NCI-H526 treated with DMSO at 0.1 percent for 48 hours (cell line): ENCODE results near the gene SRGAP1.
"Not testable (repeated sequence)": the region's sequence is repeated elsewhere in the genome, so short reads cannot be mapped to it uniquely, and the experiment has no call there.

ENCODE experiments used
- DNase-seq: peaks from one replicate; lab custom pipeline; 2025; lab: John Stamatoyannopoulos, UW

Gene SRGAP1

GRCh38 chr12:64009321-64010068, 165.0 kb downstream of the SRGAP1 start:
- no peak for DNase-seq

GRCh38 chr12:64010069-64010686, 165.7 kb downstream of the SRGAP1 start:
- no peak for DNase-seq

- DNase-seq = no peak
These were observed 172.0 kb downstream of the SRGAP1 start for GRCh38 chr12:64016521-64016920.

GRCh38 chr12:64018116-64018515, 173.6 kb downstream of the SRGAP1 start:
- DNase-seq = not testable (repeated sequence)

GRCh38 chr12:64018524-64018923, 174.0 kb downstream of the SRGAP1 start:
- no peak for DNase-seq

- no peak for DNase-seq
These were observed 174.6 kb downstream of the SRGAP1 start for GRCh38 chr12:64019101-64019500.

GRCh38 chr12:64019654-64020053, 175.2 kb downstream of the SRGAP1 start:
- no peak for DNase-seq

GRCh38 chr12:64025174-64025958, 180.9 kb downstream of the SRGAP1 start:
- DNase-seq = no peak

- no peak for DNase-seq
These were observed 182.8 kb downstream of the SRGAP1 start for GRCh38 chr12:64027311-64027710.

- DNase-seq = no peak
These were observed 184.0 kb downstream of the SRGAP1 start for GRCh38 chr12:64028541-64028940.

- DNase-seq = no peak
These were observed 184.7 kb downstream of the SRGAP1 start for GRCh38 chr12:64029013-64029857.

- no peak for DNase-seq
These were observed 185.7 kb downstream of the SRGAP1 start for GRCh38 chr12:64030155-64030554.

- not testable (repeated sequence) for DNase-seq
These were observed 189.6 kb downstream of the SRGAP1 start for GRCh38 chr12:64034056-64034455.

- no peak for DNase-seq
These were observed 190.5 kb downstream of the SRGAP1 start for GRCh38 chr12:64034901-64035576.

GRCh38 chr12:64036414-64036813, 191.9 kb downstream of the SRGAP1 start:
- no peak for DNase-seq

- DNase-seq = peak; percentile 91
These were observed 194.9 kb downstream of the SRGAP1 start for GRCh38 chr12:64039281-64039871.

GRCh38 chr12:64042911-64043310, 198.4 kb downstream of the SRGAP1 start:
- peak; percentile 54 for DNase-seq

- no peak for DNase-seq
These were observed 199.7 kb downstream of the SRGAP1 start for GRCh38 chr12:64044191-64044590.

- no peak for DNase-seq
These were observed 206.6 kb downstream of the SRGAP1 start for GRCh38 chr12:64051057-64051456.

- no peak for DNase-seq
These were observed 208.6 kb downstream of the SRGAP1 start for GRCh38 chr12:64053117-64053516.

GRCh38 chr12:64054079-64054520, 209.6 kb downstream of the SRGAP1 start:
- no peak for DNase-seq
